ENCODE data around the gene UBAC2.

GRCh38 chr13:99342723-99343315 is 142.2 kb downstream of the UBAC2 start:
- no peak for TF ChIP-seq CTCF (IDR thresholded peaks at IDR 0.05; ENCODE audit: borderline replicate concordance, extremely low read depth, low read length, poor library complexity, severe bottlenecking)
- TF ChIP-seq EZH2 (IDR thresholded peaks at IDR 0.05; ENCODE audit: borderline replicate concordance, low read depth, low read length, severe bottlenecking), result no peak

Data from DND-41 (cell line).